ENCODE data around the gene MMP17.

- TF ChIP-seq, protein P1, sequence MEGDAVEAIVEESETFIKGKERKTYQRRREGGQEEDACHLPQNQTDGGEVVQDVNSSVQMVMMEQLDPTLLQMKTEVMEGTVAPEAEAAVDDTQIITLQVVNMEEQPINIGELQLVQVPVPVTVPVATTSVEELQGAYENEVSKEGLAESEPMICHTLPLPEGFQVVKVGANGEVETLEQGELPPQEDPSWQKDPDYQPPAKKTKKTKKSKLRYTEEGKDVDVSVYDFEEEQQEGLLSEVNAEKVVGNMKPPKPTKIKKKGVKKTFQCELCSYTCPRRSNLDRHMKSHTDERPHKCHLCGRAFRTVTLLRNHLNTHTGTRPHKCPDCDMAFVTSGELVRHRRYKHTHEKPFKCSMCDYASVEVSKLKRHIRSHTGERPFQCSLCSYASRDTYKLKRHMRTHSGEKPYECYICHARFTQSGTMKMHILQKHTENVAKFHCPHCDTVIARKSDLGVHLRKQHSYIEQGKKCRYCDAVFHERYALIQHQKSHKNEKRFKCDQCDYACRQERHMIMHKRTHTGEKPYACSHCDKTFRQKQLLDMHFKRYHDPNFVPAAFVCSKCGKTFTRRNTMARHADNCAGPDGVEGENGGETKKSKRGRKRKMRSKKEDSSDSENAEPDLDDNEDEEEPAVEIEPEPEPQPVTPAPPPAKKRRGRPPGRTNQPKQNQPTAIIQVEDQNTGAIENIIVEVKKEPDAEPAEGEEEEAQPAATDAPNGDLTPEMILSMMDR (IDR thresholded peaks at IDR 0.05): no peak
- TF ChIP-seq POLR2A (IDR thresholded peaks at IDR 0.05) (no peak), EP300 (IDR thresholded peaks at IDR 0.05) (no peak)
Measured at GRCh38 chr12:131788070-131788469, 40.1 kb upstream of the MMP17 start.
